Ascending aorta (tissue), 2 donors: Measurements from ENCODE around the gene PNLDC1. TPM values are rescaled to one million over a fixed set of nuclear protein-coding genes. Genes with fewer than 3 reads are reported as not detected.

ENCODE experiments used
- DNase-seq, 2 donors: peaks; one replicate each; pipeline ENCODE4 v3.0.0-alpha.2; 2019; ENCODE audit warnings: low spot score in 2 of 2
- H3K27ac ChIP-seq, 2 donors: fragments of 200-600 bp; sonication (generic); one replicate each; pipeline ENCODE4 v1.5.1; 2016 to 2017; ENCODE audit warnings: mild to moderate bottlenecking in 1 of 2
- H3K27me3 ChIP-seq: fragments of 200-600 bp; sonication (generic); one replicate; pipeline ENCODE4 v1.5.1; 2017
- H3K36me3 ChIP-seq, 2 donors: fragments of 200-600 bp; sonication (generic); one replicate each; pipeline ENCODE4 v1.5.1; 2016
- H3K4me1 ChIP-seq, 2 donors: fragments of 200-600 bp; sonication (generic); one replicate each; pipeline ENCODE4 v1.5.1; 2016 to 2017; ENCODE audit warnings: mild to moderate bottlenecking in 1 of 2
- H3K4me3 ChIP-seq, 2 donors: fragments of 200-600 bp; sonication (generic); one replicate each; pipeline ENCODE4 v1.5.1; 2016 to 2017; ENCODE audit warnings: mild to moderate bottlenecking in 1 of 2
- H3K9me3 ChIP-seq, 2 donors: fragments of 200-600 bp; sonication (generic); one replicate each; pipeline ENCODE4 v1.5.1; 2016
- CTCF ChIP-seq, 3 experiments: fragments of 200-600 bp in 2 of 3; fragments of 450-650 bp in 1 of 3; sonication (generic) in 2 of 3; IDR thresholded peaks; one replicate each; pipeline ENCODE4 v1.5.1; 2016 to 2019; ENCODE audit warnings: antibody characterized with exemption in 3 of 3, mild to moderate bottlenecking in 1 of 3, moderate library complexity in 1 of 3
- intact Hi-C: fragments of 100-400 bp; cut with DNase I; formaldehyde crosslinking; loops from one replicate; pipeline ENCODE4 v1.15.1; 2023
- total RNA-seq: library from RNA; depleted of rRNA; stranded (reverse); fragments of >200 nt; gene quantifications from one replicate; pipeline ENCODE4 v1.1.0, GENCODE V29; 2016

PNLDC1 gene
- total RNA-seq, 1 donor from 2014 or later, result not detected

DNA sequence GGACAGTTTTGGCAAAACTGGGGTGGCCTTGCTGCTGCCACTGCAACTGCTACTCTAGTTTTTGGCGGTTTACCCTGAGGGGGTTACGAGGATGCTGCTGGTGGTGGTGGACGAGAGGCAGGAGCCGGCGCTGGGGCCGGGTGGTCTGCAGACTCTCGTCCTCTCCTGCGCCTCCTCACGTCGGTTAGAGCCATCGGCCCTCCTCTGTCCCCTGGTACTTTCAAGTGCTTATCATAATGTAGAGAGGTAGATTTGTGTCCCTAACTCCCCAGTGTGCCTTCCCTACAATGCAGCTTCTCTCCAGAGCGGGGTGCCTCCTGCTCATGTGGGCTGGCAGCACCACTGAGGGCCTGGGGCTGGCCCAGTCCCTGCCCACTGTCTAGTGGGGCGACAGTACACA lies 25.9 kb downstream of the PNLDC1 start:
- Histone ChIP-seq H3K4me1 (no peaks in the 10 kb centered on the region), H3K9me3 (no peaks in the 10 kb centered on the region), H3K27me3 (no peaks in the 10 kb centered on the region), H3K4me3 (no peak overlapping the region), H3K27ac (no peak overlapping the region), H3K36me3 (no peaks in the 10 kb centered on the region)
- TF ChIP-seq CTCF (IDR thresholded peaks at IDR 0.05), result no peak
- no peak for DNase-seq
- intact Hi-C loops, result no loop called here

DNA sequence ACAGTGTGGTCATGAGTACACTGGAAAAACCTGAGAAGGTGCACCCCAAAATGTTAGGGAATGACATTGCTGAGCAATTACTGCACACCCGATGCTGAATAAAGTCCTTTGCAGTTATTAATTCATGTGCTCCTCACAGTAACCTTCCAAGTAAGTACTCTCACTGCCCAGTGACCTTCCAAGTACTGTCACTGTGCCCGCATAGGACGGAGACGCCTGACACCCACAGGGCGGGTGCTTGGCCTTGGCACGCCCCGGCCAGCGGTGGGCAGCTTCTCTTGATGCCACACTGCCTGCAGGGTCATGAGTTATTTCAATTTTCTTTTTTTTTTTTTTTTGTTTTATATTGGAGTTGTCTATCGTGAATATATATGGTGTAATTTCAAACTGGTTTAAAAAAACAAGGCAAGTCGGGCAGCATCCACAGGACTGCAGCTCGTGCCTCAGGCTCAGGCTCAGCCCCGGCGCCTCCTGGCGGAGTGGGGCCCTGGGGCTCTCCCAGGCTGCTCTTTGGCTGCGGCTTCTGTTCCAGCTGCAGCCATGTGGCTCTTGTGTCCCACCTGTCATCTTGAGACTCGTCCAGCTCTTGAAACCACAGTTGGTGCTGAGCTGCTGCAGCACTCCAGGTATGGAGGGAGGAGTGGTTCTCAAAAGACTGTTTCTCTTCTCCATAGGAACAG lies 27.0 kb downstream of the PNLDC1 start:
- DNase-seq, result no peak
- intact Hi-C loops, result no loop called here
- no peaks in the 10 kb centered on the region for H3K27me3 ChIP-seq
- no peak overlapping the region for H3K27ac ChIP-seq
- TF ChIP-seq CTCF (IDR thresholded peaks at IDR 0.05), result no peak
- H3K36me3 ChIP-seq, result no peaks in the 10 kb centered on the region
- H3K9me3 ChIP-seq, result no peaks in the 10 kb centered on the region
- H3K4me3 ChIP-seq, result no peak overlapping the region
- no peaks in the 10 kb centered on the region for H3K4me1 ChIP-seq

DNA sequence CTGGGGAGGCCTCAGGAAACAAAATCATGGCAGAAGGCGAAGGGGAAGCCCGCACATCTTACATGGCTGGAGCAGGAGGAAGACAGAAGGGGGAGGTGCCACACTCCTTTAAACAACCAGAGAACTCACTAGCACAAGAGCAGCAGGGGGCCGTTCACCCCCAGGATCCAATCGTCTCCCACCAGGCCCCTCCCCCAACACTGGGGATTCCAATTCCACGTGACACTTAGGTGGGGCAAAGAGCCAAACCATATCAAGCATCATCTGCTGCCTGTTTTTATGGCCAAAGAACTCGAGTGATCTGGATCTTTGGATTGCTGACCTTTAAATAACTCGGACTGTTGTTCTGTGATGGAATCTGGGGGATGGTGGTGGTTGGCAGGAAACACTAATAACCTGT lies 28.0 kb downstream of the PNLDC1 start:
- H3K36me3 ChIP-seq, result no peaks in the 10 kb centered on the region
- H3K4me3 ChIP-seq, result no peak overlapping the region
- H3K27me3 ChIP-seq, result no peaks in the 10 kb centered on the region
- intact Hi-C loops, result no loop called here
- peaks cover 0 to under 1% of the 10 kb centered on the region in 2 donors for H3K4me1 ChIP-seq
- H3K9me3 ChIP-seq, result no peaks in the 10 kb centered on the region
- no peak overlapping the region for H3K27ac ChIP-seq
- no peak for DNase-seq
- no peak for TF ChIP-seq CTCF (IDR thresholded peaks at IDR 0.05)

GRCh38 chr6:159829526-159829925 lies 29.4 kb downstream of the PNLDC1 start:
- no peak overlapping the region for H3K27ac ChIP-seq
- H3K4me3 ChIP-seq, result no peak overlapping the region
- no peaks in the 10 kb centered on the region for H3K36me3 ChIP-seq
- TF ChIP-seq CTCF (IDR thresholded peaks at IDR 0.05), result no peak
- no peaks in the 10 kb centered on the region for H3K27me3 ChIP-seq
- no peaks in the 10 kb centered on the region for H3K9me3 ChIP-seq
- intact Hi-C loops, result no loop called here
- peaks cover 0 to 10% of the 10 kb centered on the region in 2 donors for H3K4me1 ChIP-seq
- no peak for DNase-seq

GRCh38 chr6:159830501-159831372 lies 30.7 kb downstream of the PNLDC1 start:
- H3K36me3 ChIP-seq, result no peaks in the 10 kb centered on the region
- intact Hi-C loops, result no loop called here
- H3K27me3 ChIP-seq, result no peaks in the 10 kb centered on the region
- no peak overlapping the region for H3K27ac ChIP-seq
- no peak for DNase-seq
- no peaks in the 10 kb centered on the region for H3K9me3 ChIP-seq
- no peak for TF ChIP-seq CTCF (IDR thresholded peaks at IDR 0.05)
- H3K4me3 ChIP-seq, result no peak overlapping the region
- peaks cover 3 to 21% of the 10 kb centered on the region in 2 donors for H3K4me1 ChIP-seq
